SK-N-SH treated with all-trans-retinoic acid at 6 μM for 48 hours (cell line): Measurements from ENCODE around the gene GID4.

Experiments
- ATAC-seq: fragments of 200-7000 bp; cut with Tn5 transposase; 3 replicates; pipeline ENCODE4 v1.9.1; 2020; ENCODE audit warnings: mild to moderate bottlenecking, moderate library complexity
- ESRRG ChIP-seq: fragments of 250-450 bp; sonication (Bioruptor Pico); IDR thresholded peaks from 2 replicates; pipeline ENCODE4 v1.6.1; 2021; ENCODE audit warnings: mild to moderate bottlenecking
- ISL1 ChIP-seq: fragments of 250-450 bp; sonication (Bioruptor Pico); IDR thresholded peaks from 2 replicates; pipeline ENCODE4 v2.1.2; 2022; ENCODE audit warnings: mild to moderate bottlenecking, moderate library complexity
- SNAI2 ChIP-seq: fragments of 250-450 bp; sonication (Bioruptor Pico); IDR thresholded peaks from 2 replicates; pipeline ENCODE4 v1.5.0; 2020; ENCODE audit warnings: mild to moderate bottlenecking, moderate library complexity
- TCF4 ChIP-seq: fragments of 250-450 bp; sonication (Bioruptor Pico); IDR thresholded peaks from 2 replicates; pipeline ENCODE4 v1.8.0; 2021; ENCODE audit warnings: mild to moderate bottlenecking, moderate library complexity, borderline replicate concordance
- TOX ChIP-seq: fragments of 250-450 bp; sonication (Bioruptor Pico); IDR thresholded peaks from 2 replicates; pipeline ENCODE4 v1.8.0; 2021; ENCODE audit warnings: mild to moderate bottlenecking, moderate library complexity, borderline replicate concordance
- ZC3H10 ChIP-seq: fragments of 250-450 bp; sonication (Bioruptor Pico); IDR thresholded peaks from 2 replicates; pipeline ENCODE4 v1.5.1; 2021; ENCODE audit warnings: mild to moderate bottlenecking, moderate library complexity
- ZFP3 ChIP-seq: fragments of 250-450 bp; sonication (Bioruptor Pico); IDR thresholded peaks from 2 replicates; pipeline ENCODE4 v1.5.0; 2020; ENCODE audit warnings: mild to moderate bottlenecking, moderate library complexity
- ZFP30 ChIP-seq: fragments of 450-650 bp; formaldehyde crosslinking; IDR thresholded peaks from 2 replicates; pipeline ENCODE4 v1.5.0; 2022; ENCODE audit warnings: mild to moderate bottlenecking, moderate library complexity
- ZNF565 ChIP-seq: fragments of 450-650 bp; formaldehyde crosslinking; conservative IDR thresholded peaks from 2 replicates; pipeline ENCODE4 v1.5.0; 2020; ENCODE audit warnings: low read depth, mild to moderate bottlenecking, moderate library complexity
- ZNF70 ChIP-seq: fragments of 450-650 bp; formaldehyde crosslinking; IDR thresholded peaks from 2 replicates; pipeline ENCODE4 v1.5.0; 2020; ENCODE audit warnings: mild to moderate bottlenecking, moderate library complexity
- ZNF8 ChIP-seq: fragments of 450-650 bp; formaldehyde crosslinking; IDR thresholded peaks from 2 replicates; pipeline ENCODE4 v1.5.0; 2020; ENCODE audit warnings: mild to moderate bottlenecking, moderate library complexity
- TF ChIP-seq, protein P1 (sequence below): fragments of 250-450 bp; sonication (Bioruptor Pico); IDR thresholded peaks from 2 replicates; pipeline ENCODE4 v1.5.0; 2020; ENCODE audit warnings: mild to moderate bottlenecking, moderate library complexity
- TF ChIP-seq, protein P2 (sequence below): fragments of 250-450 bp; sonication (Bioruptor Pico); IDR thresholded peaks from 2 replicates; pipeline ENCODE4 v1.8.0; 2020; ENCODE audit warnings: mild to moderate bottlenecking, moderate library complexity, borderline replicate concordance
- TF ChIP-seq, protein P3 (sequence below): fragments of 250-450 bp; sonication (Bioruptor Pico); IDR thresholded peaks from 2 replicates; pipeline ENCODE4 v1.5.1; 2020; ENCODE audit warnings: low read depth, mild to moderate bottlenecking, moderate library complexity
- TF ChIP-seq, protein P4 (sequence below): fragments of 250-450 bp; sonication (Bioruptor Pico); IDR thresholded peaks from 2 replicates; pipeline ENCODE4 v1.8.0; 2021; ENCODE audit warnings: low read depth, mild to moderate bottlenecking, moderate library complexity, borderline replicate concordance
- TF ChIP-seq, protein P5 (sequence below): fragments of 250-450 bp; sonication (Bioruptor Pico); IDR thresholded peaks from 2 replicates; pipeline ENCODE4 v1.5.1; 2021; ENCODE audit warnings: mild to moderate bottlenecking, moderate library complexity

Gene GID4

DNA sequence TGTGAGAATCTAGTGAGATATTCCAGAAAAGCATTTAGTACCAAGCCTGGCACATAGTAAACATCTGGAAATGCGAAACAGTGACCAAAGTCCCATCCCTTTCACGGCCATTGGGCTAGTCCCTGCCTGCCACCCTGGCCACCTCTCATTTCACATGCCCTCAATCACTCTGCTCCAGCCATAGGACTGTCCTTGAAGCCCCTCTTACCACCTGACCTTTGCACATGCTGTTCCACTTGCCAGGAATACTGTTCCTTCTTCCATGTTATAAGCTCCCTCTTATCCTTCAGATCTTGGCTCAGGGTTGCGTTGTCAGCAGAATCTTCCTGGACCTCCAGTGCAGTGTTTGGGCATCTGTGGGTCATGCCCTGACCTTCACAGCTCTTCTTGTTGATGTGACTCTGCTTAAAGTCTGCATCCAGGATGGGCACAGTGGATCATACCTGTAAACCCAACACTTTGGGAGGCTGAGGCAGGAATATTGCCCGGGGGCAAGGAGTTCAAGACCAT, 71.5 kb downstream of the GID4 start (continued):
- TF ChIP-seq, protein P1, sequence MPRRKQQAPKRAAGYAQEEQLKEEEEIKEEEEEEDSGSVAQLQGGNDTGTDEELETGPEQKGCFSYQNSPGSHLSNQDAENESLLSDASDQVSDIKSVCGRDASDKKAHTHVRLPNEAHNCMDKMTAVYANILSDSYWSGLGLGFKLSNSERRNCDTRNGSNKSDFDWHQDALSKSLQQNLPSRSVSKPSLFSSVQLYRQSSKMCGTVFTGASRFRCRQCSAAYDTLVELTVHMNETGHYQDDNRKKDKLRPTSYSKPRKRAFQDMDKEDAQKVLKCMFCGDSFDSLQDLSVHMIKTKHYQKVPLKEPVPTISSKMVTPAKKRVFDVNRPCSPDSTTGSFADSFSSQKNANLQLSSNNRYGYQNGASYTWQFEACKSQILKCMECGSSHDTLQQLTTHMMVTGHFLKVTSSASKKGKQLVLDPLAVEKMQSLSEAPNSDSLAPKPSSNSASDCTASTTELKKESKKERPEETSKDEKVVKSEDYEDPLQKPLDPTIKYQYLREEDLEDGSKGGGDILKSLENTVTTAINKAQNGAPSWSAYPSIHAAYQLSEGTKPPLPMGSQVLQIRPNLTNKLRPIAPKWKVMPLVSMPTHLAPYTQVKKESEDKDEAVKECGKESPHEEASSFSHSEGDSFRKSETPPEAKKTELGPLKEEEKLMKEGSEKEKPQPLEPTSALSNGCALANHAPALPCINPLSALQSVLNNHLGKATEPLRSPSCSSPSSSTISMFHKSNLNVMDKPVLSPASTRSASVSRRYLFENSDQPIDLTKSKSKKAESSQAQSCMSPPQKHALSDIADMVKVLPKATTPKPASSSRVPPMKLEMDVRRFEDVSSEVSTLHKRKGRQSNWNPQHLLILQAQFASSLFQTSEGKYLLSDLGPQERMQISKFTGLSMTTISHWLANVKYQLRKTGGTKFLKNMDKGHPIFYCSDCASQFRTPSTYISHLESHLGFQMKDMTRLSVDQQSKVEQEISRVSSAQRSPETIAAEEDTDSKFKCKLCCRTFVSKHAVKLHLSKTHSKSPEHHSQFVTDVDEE, result no peak
- no peak for TF ChIP-seq ZNF8 (CRISPR knock-in tag)
- TF ChIP-seq, protein P2, sequence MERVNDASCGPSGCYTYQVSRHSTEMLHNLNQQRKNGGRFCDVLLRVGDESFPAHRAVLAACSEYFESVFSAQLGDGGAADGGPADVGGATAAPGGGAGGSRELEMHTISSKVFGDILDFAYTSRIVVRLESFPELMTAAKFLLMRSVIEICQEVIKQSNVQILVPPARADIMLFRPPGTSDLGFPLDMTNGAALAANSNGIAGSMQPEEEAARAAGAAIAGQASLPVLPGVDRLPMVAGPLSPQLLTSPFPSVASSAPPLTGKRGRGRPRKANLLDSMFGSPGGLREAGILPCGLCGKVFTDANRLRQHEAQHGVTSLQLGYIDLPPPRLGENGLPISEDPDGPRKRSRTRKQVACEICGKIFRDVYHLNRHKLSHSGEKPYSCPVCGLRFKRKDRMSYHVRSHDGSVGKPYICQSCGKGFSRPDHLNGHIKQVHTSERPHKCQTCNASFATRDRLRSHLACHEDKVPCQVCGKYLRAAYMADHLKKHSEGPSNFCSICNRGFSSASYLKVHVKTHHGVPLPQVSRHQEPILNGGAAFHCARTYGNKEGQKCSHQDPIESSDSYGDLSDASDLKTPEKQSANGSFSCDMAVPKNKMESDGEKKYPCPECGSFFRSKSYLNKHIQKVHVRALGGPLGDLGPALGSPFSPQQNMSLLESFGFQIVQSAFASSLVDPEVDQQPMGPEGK (CRISPR knock-in tag), result no peak
- TF ChIP-seq, protein P3, sequence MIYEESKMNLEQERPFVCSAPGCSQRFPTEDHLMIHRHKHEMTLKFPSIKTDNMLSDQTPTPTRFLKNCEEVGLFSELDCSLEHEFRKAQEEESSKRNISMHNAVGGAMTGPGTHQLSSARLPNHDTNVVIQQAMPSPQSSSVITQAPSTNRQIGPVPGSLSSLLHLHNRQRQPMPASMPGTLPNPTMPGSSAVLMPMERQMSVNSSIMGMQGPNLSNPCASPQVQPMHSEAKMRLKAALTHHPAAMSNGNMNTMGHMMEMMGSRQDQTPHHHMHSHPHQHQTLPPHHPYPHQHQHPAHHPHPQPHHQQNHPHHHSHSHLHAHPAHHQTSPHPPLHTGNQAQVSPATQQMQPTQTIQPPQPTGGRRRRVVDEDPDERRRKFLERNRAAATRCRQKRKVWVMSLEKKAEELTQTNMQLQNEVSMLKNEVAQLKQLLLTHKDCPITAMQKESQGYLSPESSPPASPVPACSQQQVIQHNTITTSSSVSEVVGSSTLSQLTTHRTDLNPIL (CRISPR knock-in tag), result no peak
- TF ChIP-seq TOX (CRISPR knock-in tag), result no peak
- no peak for TF ChIP-seq ESRRG (CRISPR knock-in tag)

DNA sequence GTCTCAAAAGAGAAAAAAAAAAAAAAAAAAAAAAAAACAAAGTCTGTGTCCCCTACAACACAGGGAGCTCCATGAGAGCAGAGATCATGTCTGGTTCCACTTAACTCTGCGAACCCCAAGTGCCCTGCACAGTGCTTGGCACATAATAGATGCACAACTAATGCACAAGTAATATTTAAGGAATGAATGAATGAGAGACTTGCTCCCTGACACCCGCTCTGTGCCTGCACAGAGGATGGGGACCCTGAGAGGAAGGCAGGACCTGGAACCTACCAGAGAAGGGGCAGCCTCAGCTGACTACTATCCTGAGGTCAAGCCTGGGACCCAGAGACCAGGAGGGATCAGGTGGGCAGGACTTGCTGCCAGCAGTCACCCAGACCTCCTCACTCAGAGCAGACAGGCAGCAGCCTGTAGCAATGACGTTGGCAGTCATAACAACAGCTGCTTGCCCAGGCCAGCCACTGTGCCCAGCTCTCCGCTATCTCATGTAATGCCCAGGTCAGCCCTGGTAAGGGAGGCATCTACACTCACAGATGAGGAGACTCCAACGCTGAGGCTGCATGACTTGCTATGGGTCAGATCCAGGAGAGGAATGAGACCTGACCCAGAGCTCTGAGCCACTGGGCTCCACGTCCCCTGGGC, 72.2 kb downstream of the GID4 start:
- no peak for TF ChIP-seq ZFP3 (CRISPR knock-in tag)
- TF ChIP-seq ESRRG (CRISPR knock-in tag), result no peak
- TF ChIP-seq, protein P1, result no peak
- TF ChIP-seq ZFP30 (CRISPR knock-in tag), result no peak
- no peak for TF ChIP-seq ZC3H10
- no peak for TF ChIP-seq ISL1 (CRISPR knock-in tag)
- TF ChIP-seq, protein P4, sequence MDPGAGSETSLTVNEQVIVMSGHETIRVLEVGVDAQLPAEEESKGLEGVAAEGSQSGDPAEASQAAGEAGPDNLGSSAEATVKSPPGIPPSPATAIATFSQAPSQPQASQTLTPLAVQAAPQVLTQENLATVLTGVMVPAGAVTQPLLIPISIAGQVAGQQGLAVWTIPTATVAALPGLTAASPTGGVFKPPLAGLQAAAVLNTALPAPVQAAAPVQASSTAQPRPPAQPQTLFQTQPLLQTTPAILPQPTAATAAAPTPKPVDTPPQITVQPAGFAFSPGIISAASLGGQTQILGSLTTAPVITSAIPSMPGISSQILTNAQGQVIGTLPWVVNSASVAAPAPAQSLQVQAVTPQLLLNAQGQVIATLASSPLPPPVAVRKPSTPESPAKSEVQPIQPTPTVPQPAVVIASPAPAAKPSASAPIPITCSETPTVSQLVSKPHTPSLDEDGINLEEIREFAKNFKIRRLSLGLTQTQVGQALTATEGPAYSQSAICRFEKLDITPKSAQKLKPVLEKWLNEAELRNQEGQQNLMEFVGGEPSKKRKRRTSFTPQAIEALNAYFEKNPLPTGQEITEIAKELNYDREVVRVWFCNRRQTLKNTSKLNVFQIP (CRISPR knock-in tag), result no peak
- no peak for TF ChIP-seq ZNF8 (CRISPR knock-in tag)
- TF ChIP-seq, protein P2 (CRISPR knock-in tag), result no peak
- TF ChIP-seq, protein P5, sequence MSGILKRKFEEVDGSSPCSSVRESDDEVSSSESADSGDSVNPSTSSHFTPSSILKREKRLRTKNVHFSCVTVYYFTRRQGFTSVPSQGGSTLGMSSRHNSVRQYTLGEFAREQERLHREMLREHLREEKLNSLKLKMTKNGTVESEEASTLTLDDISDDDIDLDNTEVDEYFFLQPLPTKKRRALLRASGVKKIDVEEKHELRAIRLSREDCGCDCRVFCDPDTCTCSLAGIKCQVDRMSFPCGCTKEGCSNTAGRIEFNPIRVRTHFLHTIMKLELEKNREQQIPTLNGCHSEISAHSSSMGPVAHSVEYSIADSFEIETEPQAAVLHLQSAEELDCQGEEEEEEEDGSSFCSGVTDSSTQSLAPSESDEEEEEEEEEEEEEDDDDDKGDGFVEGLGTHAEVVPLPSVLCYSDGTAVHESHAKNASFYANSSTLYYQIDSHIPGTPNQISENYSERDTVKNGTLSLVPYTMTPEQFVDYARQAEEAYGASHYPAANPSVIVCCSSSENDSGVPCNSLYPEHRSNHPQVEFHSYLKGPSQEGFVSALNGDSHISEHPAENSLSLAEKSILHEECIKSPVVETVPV, result no peak
- TF ChIP-seq ZNF565 (CRISPR knock-in tag), result no peak
- TF ChIP-seq TOX (CRISPR knock-in tag), result no peak
- no peak for TF ChIP-seq ZNF70
- no peak for TF ChIP-seq TCF4 (CRISPR knock-in tag)
- TF ChIP-seq SNAI2 (CRISPR knock-in tag), result no peak
- peak; percentile 6; the same call in 2 of the 3 replicates for ATAC-seq
